GM12864 (cell line): Measurements from ENCODE around the gene PCBP2.

Experiments
- DNase-seq: peaks from one replicate; pipeline ENCODE4 v3.0.0-alpha.2; 2011; ENCODE audit warnings: low read depth
- H3K4me3 ChIP-seq: 2 replicates; pipeline ENCODE4 v1.5.1; 2011; ENCODE audit warnings: mild to moderate bottlenecking, low read depth, low read length, control low read depth
- TF ChIP-seq, protein P1 (sequence below): IDR thresholded peaks from 2 replicates; pipeline ENCODE4 v1.5.1; 2011; ENCODE audit warnings: low read depth, mild to moderate bottlenecking, moderate library complexity, low read length, control low read depth, inconsistent platforms; ENCODE audit errors: missing control alignments

The PCBP2 gene

DNA sequence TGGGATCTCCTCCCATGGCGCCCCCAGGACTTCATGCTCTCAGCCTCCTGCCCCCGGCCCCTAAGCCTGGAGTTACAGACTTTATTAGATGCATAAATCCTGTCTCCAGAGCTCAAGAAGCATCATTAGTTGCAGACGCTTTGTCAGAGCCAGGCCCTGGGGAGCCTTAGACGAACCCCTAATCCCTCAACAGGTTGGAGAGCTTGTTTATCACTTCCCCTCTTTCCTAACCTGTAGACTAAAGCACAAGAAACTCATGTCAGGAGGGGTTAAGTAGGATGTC, 55.6 kb downstream of the PCBP2 start:
- no peak for DNase-seq
- H3K4me3 ChIP-seq: no peak overlapping the region
- TF ChIP-seq, protein P1, sequence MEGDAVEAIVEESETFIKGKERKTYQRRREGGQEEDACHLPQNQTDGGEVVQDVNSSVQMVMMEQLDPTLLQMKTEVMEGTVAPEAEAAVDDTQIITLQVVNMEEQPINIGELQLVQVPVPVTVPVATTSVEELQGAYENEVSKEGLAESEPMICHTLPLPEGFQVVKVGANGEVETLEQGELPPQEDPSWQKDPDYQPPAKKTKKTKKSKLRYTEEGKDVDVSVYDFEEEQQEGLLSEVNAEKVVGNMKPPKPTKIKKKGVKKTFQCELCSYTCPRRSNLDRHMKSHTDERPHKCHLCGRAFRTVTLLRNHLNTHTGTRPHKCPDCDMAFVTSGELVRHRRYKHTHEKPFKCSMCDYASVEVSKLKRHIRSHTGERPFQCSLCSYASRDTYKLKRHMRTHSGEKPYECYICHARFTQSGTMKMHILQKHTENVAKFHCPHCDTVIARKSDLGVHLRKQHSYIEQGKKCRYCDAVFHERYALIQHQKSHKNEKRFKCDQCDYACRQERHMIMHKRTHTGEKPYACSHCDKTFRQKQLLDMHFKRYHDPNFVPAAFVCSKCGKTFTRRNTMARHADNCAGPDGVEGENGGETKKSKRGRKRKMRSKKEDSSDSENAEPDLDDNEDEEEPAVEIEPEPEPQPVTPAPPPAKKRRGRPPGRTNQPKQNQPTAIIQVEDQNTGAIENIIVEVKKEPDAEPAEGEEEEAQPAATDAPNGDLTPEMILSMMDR: no peak

DNA sequence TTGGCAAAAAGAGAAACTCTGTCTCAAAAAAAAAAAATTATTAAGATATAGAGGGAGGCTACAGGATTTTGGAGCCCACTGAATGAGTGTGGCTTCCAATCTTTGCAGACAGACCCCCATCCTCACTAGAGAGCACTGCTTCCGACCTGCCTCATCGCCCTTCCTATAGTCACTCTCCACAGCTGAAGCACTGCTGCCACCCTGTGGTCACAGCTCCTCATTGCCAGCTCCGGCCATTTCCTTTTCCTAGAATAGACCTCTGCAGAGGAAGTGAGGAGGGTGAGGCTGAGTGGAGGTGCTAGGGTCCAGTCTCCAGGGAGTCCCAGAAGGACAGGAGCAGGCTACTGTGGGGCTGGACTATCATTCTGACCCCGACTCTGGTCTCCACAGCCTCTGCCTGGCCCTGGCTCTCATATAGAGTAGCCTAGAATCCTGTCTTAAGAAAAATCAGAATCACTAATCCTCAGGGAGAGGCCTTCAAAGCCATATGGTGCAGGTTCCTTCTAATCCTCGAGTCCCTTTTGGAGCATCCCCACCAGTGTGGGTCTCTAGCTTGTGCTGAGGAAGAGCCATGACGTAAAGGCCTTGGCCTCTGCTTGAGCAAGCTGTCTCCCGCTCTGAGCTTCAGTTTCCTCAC, 56.8 kb downstream of the PCBP2 start:
- TF ChIP-seq, protein P1: peak; percentile 95
- no peak overlapping the region for H3K4me3 ChIP-seq
- peak; percentile 42 for DNase-seq

DNA sequence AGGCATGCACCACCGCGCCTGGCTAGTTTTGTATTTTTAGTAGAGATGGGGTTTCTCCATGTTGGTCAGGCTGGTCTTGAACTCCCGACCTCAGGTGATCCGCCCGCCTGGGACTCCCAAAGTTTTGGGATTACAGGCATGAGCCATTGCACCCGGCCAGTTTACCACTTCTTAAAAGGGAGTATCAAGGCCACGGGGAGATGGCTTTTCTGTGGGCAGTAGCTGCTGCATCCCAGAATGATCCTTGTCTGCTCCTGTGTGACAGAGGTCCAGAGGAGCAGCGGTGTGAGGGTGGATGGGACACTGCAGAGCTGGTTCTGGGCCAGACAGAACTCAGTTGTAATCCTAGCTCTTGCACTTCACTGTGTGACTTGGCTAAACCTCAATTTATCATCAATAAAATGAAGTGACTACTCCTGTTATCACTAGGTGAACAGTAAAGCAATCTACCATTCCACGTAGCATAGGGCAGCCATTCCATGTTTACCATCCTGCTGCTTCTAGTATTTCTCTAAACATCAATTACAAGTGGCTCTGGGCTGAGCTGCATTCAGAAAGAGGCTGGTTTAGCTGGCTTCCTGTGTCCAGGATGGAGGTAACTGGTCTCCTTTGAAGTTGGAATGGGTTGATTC, 58.4 kb downstream of the PCBP2 start:
- H3K4me3 ChIP-seq: no peak overlapping the region
- no peak for DNase-seq
- TF ChIP-seq, protein P1: no peak

DNA sequence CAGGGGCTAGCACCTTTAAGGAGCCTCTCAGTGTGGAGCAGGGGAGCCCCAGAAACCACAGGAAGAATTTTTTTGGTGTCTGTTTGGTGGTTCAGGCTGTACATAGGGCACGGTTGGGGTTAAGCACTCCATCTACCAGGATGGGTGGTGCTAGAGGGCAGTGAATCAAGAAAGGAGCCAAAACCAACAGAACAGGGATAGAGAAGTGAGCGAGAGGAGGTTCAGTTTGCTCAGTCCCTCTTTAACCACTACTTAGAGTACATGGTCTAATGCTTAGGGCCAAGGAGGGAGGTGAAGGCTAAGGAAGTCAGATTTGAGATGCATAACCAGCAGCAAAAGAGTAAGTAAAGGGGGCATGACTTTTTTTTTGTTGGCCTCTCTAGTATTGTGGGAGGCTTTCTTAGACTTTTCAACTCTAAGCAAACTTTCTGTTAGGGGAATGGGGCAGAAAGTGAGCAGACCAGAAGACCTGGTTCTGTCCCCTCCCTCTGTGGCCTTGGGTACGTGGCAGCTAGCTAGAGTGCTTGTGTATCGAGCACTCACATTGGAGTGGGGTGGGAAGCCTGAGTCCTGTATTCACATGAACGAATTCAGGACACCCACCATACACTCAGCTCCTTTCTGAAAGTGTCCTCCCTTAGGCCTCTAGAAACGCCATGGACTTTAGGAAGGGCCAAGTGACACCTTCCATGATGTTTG, 62.0 kb downstream of the PCBP2 start:
- no peak overlapping the region for H3K4me3 ChIP-seq
- DNase-seq: no peak
- TF ChIP-seq, protein P1: no peak

DNA sequence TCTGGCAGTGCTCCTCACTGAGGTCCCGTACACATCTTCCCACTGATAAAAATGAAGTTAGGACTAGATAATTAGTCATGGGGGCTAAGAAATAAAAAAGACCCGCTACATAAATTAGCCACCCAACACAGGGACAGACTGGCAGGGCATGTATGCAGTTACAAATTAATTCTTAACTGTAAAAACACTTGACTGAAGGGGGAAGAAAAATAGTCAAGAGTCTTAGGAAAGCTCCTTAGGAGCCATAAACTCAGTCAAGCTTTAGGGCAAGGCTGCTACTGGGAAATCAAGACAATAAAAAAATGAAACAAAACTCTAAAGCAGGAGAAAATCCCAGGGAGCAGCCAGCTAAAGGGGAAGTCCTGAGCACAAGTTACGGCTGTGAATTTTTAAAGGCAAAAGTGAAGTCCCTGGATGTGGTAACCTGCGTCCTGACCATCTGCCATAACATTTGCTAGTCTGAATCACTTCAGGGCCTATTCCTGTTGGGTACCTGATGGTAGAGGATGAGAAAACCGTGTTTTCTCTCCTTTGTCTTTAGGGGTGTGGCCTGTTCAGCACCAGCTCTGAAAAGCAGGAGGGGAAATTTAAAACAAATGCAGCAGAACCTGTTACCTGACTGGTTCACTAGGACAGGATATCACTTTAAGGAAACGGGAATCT, 62.9 kb downstream of the PCBP2 start:
- no peak overlapping the region for H3K4me3 ChIP-seq
- TF ChIP-seq, protein P1: no peak
- DNase-seq: no peak

DNA sequence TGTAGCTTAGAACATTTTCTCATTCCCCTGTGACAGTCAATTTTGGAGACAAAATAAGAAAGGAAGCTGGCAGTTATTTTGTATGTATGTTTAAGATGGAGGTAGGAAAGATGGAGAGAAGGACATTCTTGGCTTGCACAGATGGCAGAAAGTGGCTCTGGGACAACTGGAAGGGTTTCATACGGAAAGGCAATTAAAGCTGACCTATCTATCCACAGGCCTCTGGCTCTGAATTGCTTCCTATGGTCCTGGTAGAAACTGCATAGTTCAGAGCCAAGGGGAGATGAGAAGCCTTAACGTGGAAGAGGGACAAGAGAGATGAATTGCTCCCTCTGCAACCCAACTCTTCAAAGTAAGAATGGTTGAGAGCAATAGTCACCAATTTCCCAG, 63.4 kb downstream of the PCBP2 start:
- DNase-seq: no peak
- no peak overlapping the region for H3K4me3 ChIP-seq
- TF ChIP-seq, protein P1: no peak
